Measurements from ENCODE around the gene TRIM46.
A peak's percentile ranks its signal among the peaks of the same experiment; 100 is the strongest.

Gene TRIM46

DNA sequence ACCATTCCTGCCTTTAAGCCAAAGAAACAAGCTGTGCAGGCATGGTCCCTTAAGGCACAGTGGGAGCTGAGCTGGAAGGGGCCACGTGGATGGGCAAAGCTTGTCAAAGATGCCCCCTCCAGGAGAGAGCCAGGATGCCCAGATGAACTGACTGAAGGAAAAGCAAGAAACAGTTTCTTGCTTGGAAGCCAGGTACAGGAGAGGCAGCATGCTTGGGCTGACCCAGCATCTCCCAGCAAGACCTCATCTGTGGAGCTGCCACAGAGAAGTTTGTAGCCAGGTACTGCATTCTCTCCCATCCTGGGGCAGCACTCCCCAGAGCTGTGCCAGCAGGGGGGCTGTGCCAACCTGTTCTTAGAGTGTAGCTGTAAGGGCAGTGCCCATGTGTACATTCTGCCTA, 39.3 kb upstream of the TRIM46 start:
- TF ChIP-seq, protein P1, sequence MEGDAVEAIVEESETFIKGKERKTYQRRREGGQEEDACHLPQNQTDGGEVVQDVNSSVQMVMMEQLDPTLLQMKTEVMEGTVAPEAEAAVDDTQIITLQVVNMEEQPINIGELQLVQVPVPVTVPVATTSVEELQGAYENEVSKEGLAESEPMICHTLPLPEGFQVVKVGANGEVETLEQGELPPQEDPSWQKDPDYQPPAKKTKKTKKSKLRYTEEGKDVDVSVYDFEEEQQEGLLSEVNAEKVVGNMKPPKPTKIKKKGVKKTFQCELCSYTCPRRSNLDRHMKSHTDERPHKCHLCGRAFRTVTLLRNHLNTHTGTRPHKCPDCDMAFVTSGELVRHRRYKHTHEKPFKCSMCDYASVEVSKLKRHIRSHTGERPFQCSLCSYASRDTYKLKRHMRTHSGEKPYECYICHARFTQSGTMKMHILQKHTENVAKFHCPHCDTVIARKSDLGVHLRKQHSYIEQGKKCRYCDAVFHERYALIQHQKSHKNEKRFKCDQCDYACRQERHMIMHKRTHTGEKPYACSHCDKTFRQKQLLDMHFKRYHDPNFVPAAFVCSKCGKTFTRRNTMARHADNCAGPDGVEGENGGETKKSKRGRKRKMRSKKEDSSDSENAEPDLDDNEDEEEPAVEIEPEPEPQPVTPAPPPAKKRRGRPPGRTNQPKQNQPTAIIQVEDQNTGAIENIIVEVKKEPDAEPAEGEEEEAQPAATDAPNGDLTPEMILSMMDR (IDR thresholded peaks at IDR 0.05; ENCODE audit: low read depth, low read length), result no peak
- H3K4me3 ChIP-seq (ENCODE audit: low read depth, low read length), result peak overlapping the region; percentile 64

GRCh38 chr1:155134880-155135414, 38.7 kb upstream of the TRIM46 start:
- H3K4me3 ChIP-seq (ENCODE audit: low read depth, low read length), result peak overlapping the region; percentile 64
- TF ChIP-seq, protein P1 (IDR thresholded peaks at IDR 0.05; ENCODE audit: low read depth, low read length), result no peak

GRCh38 chr1:155135415-155136028, 38.1 kb upstream of the TRIM46 start, which contains the start of gene SLC50A1:
TSS of gene SLC50A1 (plus strand) at chr1:155135852. CDS start at chr1:155135912, 60 bp downstream.
- H3K4me3 ChIP-seq (ENCODE audit: low read depth, low read length), result peak within 1 kb of the TSS; percentile 64
- TF ChIP-seq, protein P1 (IDR thresholded peaks at IDR 0.05; ENCODE audit: low read depth, low read length), result no peak

GRCh38 chr1:155136748-155137147, 36.9 kb upstream of the TRIM46 start:
- H3K4me3 ChIP-seq (ENCODE audit: low read depth, low read length), result peak overlapping the region; percentile 64
- TF ChIP-seq, protein P1 (IDR thresholded peaks at IDR 0.05; ENCODE audit: low read depth, low read length), result no peak

DNA sequence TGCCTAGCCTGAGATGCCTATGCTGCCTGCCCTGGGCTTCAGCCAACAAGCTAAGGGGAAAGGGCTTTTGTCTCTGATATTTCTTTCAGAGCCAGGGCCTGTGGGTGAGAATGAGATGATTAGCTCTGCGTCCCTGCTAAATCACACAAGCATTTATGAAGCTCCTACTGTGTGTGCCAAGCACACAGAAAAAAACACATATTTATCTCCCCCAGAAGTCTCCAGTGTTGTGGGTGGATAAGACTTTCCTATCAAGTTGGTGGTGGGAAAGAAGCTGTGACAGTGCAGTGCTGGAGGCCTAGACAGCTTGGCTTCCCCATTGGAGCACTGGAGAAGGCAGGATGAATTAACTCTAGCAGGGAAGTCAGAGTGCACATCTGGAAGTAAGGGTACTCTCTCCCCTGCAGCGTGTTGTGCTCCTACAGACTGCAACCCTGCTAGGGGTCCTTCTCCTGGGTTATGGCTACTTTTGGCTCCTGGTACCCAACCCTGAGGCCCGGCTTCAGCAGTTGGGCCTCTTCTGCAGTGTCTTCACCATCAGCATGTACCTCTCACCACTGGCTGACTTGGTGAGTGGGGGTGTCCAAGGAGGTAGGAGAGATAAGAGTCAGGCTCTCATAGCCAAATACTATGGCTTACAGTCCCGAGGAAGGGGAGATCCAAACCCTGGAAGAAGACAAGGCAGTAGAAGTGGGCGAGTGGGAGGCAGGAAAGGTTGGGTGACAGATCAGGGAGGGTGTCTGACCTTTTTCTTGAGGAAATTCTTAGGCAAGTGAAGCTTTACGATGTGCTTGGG, 36.3 kb upstream of the TRIM46 start:
- TF ChIP-seq, protein P1 (IDR thresholded peaks at IDR 0.05; ENCODE audit: low read depth, low read length), result no peak
- no peak overlapping the region; the same call in 1 of the 2 replicates for H3K4me3 ChIP-seq (ENCODE audit: low read depth, low read length)

- TF ChIP-seq, protein P1 (IDR thresholded peaks at IDR 0.05; ENCODE audit: low read depth, low read length), result no peak
- peak within 1 kb of the TSS; percentile 95 for H3K4me3 ChIP-seq (ENCODE audit: low read depth, low read length)
These were observed 33.6 kb upstream of the TRIM46 start, which contains the start of gene DPM3 for GRCh38 chr1:155139895-155140629. TSS of gene DPM3 (minus strand) at chr1:155140531. CDS start at chr1:155140240, 291 bp downstream.

Measured in WI38 (cell line).